SH-SY5Y (cell line): ENCODE data around the gene CDKL1.
A peak's percentile ranks its signal among the peaks of the same experiment; 100 is the strongest.

Experiments used
- GATA2 ChIP-seq: IDR thresholded peaks from 2 replicates; pipeline ENCODE4 v1.6.1; 2011; ENCODE audit warnings: mild to moderate bottlenecking, low read depth, low read length
- GATA3 ChIP-seq: IDR thresholded peaks from 2 replicates; pipeline ENCODE4 v1.6.1; 2011; ENCODE audit warnings: low read depth, mild to moderate bottlenecking, low read length, moderate library complexity

The CDKL1 gene

GRCh38 chr14:50335389-50335788 lies 61.3 kb downstream of the CDKL1 start:
- no peak for TF ChIP-seq GATA3
- TF ChIP-seq GATA2 = no peak

- TF ChIP-seq GATA3 (no peak), GATA2 (no peak)
Measured at GRCh38 chr14:50334211-50334610, 62.5 kb downstream of the CDKL1 start.

- no peak for TF ChIP-seq GATA3
- no peak for TF ChIP-seq GATA2
Measured at GRCh38 chr14:50333014-50333509, 63.6 kb downstream of the CDKL1 start.

GRCh38 chr14:50331596-50331995 lies 65.1 kb downstream of the CDKL1 start:
- TF ChIP-seq GATA2 (peak; percentile 62; the same call in 1 of the 2 replicates), GATA3 (0 out of 2 replicates have a peak, but pooled peaks have one; percentile 25)

- TF ChIP-seq GATA2 (no peak), GATA3 (no peak)
Measured at GRCh38 chr14:50321009-50321660, 75.5 kb downstream of the CDKL1 start.

- TF ChIP-seq GATA2 (no peak), GATA3 (no peak)
Measured at GRCh38 chr14:50320283-50320682, 76.4 kb downstream of the CDKL1 start.

GRCh38 chr14:50319721-50320120 lies 77.0 kb downstream of the CDKL1 start:
- no peak for TF ChIP-seq GATA3
- no peak for TF ChIP-seq GATA2

GRCh38 chr14:50319293-50319692 lies 77.4 kb downstream of the CDKL1 start:
- TF ChIP-seq GATA2 = no peak
- TF ChIP-seq GATA3 = no peak

- no peak for TF ChIP-seq GATA3
Measured at GRCh38 chr14:50318031-50318626, 78.6 kb downstream of the CDKL1 start.

- TF ChIP-seq GATA3 = no peak
- TF ChIP-seq GATA2 = no peak
Measured at GRCh38 chr14:50312734-50313054, 84.0 kb downstream of the CDKL1 start.

GRCh38 chr14:50311972-50312733 lies 84.5 kb downstream of the CDKL1 start, which contains the start of the genes DMAC2L and L2HGDH:
Gene DMAC2L (plus strand): TSS chr14:50312324. CDS start chr14:50321488, 9,164 bp downstream.
Gene L2HGDH (minus strand): TSS chr14:50312229. CDS start chr14:50312150, 79 bp downstream.
- TF ChIP-seq GATA3 (no peak), GATA2 (no peak)

- TF ChIP-seq GATA2 (no peak), GATA3 (no peak)
Measured at GRCh38 chr14:50311337-50311971, 85.2 kb downstream of the CDKL1 start.

- TF ChIP-seq GATA2 (no peak), GATA3 (no peak)
Measured at GRCh38 chr14:50310445-50310844, 86.2 kb downstream of the CDKL1 start.

- TF ChIP-seq GATA2 (no peak), GATA3 (no peak)
Measured at GRCh38 chr14:50308363-50308915, 88.2 kb downstream of the CDKL1 start.
